HG03575 (cell line): Measurements from ENCODE around the gene CCNH.

ENCODE experiments used
- ATAC-seq: cut with Tn5 transposase; IDR thresholded peaks from one replicate; pipeline ENCODE4 v1.9.1; 2021; ENCODE audit not compliant: unreplicated experiment, insufficient number of reproducible peaks, low FRiP score; ENCODE audit errors: extremely low read depth

CCNH gene

GRCh38 chr5:87412630-87413342 is at the start of gene CCNH:
Gene CCNH (minus strand): TSS chr5:87412930. CDS start chr5:87412794, 136 bp downstream.
- ATAC-seq = peak; percentile 98

- ATAC-seq = no peak
Observed at GRCh38 chr5:87457706-87458105, 45.0 kb upstream of the CCNH start.

- ATAC-seq = no peak
Observed at GRCh38 chr5:87453801-87454200, 41.1 kb upstream of the CCNH start.

- ATAC-seq = no peak
Observed at GRCh38 chr5:87452837-87453236, 40.1 kb upstream of the CCNH start.

- no peak for ATAC-seq
Observed at GRCh38 chr5:87442419-87442818, 29.7 kb upstream of the CCNH start.

- ATAC-seq = no peak
Observed at GRCh38 chr5:87438231-87438630, 25.5 kb upstream of the CCNH start.

GRCh38 chr5:87437724-87438123 is 25.0 kb upstream of the CCNH start:
- no peak for ATAC-seq

- no peak for ATAC-seq
Observed at GRCh38 chr5:87435144-87435694, 22.5 kb upstream of the CCNH start.

- no peak for ATAC-seq
Observed at GRCh38 chr5:87434461-87434860, 21.7 kb upstream of the CCNH start.

- ATAC-seq = no peak
Observed at GRCh38 chr5:87433945-87434344, 21.2 kb upstream of the CCNH start.

GRCh38 chr5:87432460-87432859 is 19.7 kb upstream of the CCNH start:
- ATAC-seq = no peak

GRCh38 chr5:87430863-87431457 is 18.2 kb upstream of the CCNH start:
- no peak for ATAC-seq

- no peak for ATAC-seq
Observed at GRCh38 chr5:87423755-87424154, 11.0 kb upstream of the CCNH start.

GRCh38 chr5:87421307-87421706 is 8.6 kb upstream of the CCNH start:
- no peak for ATAC-seq

GRCh38 chr5:87418506-87418905 is 5.8 kb upstream of the CCNH start:
- ATAC-seq = no peak

- ATAC-seq = no peak
Observed at GRCh38 chr5:87413343-87413645, 564 bp upstream of the CCNH start.

GRCh38 chr5:87411973-87412629 is 629 bp downstream of the CCNH start:
- ATAC-seq = no peak

- ATAC-seq = no peak
Observed at GRCh38 chr5:87411586-87411972, 1.2 kb downstream of the CCNH start.

GRCh38 chr5:87410931-87411330 is 1.8 kb downstream of the CCNH start:
- no peak for ATAC-seq

- no peak for ATAC-seq
Observed at GRCh38 chr5:87408204-87408603, 4.5 kb downstream of the CCNH start.
